ENCODE results near the gene CUL1.
"Not testable (repeated sequence)": the region's sequence is repeated elsewhere in the genome, so short reads cannot be mapped to it uniquely, and the experiment has no call there.

Gene CUL1

DNA sequence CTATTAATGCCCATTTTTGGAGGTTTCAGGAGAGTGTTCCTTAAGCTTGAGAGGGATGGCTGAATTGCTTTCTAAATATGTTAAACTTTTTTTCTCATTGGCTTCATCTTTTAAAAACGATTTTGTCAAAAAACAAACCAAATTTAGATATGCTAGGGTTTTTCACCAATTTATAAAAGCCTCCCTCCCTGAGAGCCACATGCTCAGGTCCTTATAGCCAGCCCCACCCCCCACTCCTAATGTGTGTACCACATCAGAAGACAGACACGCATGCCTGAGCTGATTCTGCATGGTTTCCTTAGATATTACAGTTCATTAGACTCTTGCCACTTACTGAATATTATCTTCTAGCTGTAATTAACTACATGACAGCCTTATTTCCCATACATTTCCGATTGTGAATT lies 2.0 kb downstream of the CUL1 start:
- peak; percentile 44 for DNase-seq (ENCODE audit: low read depth)
- H3K4me3 ChIP-seq (ENCODE audit: low read length): peak overlapping the region; percentile 74
- no peak for TF ChIP-seq CTCF (conservative IDR thresholded peaks at IDR 0.05; ENCODE audit: low read length)

GRCh38 chr7:148701414-148701813 lies 2.7 kb downstream of the CUL1 start:
- peak; percentile 27 for DNase-seq (ENCODE audit: low read depth)
- no peak for TF ChIP-seq CTCF (conservative IDR thresholded peaks at IDR 0.05; ENCODE audit: low read length)
- peak overlapping the region; percentile 74; the same call in 1 of the 2 replicates for H3K4me3 ChIP-seq (ENCODE audit: low read length)

- H3K4me3 ChIP-seq (ENCODE audit: low read length): no peak overlapping the region
These were observed 4.4 kb downstream of the CUL1 start for GRCh38 chr7:148702876-148703670.

DNA sequence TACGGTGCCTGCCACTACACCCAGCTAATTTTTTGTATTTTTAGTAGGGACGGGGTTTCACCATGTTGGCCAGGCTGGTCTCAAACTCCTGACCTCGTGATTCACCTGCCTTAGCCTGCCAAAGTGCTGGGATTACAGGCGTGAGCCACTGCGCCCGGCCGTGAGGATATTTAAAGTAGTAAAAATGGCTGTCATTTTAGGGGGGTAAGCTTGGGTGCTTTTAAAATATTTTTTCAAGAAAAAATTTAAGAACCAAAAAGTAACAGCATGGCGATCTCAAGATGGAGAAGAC lies 4.9 kb downstream of the CUL1 start:
- H3K4me3 ChIP-seq (ENCODE audit: low read length); DNase-seq (ENCODE audit: low read depth): not testable (repeated sequence)

More at GRCh38 chr7:148702876-148703670, 4.4 kb downstream of the CUL1 start:
- TF ChIP-seq CTCF (conservative IDR thresholded peaks at IDR 0.05; ENCODE audit: low read length): no peak
- DNase-seq (ENCODE audit: low read depth): no peak

DNA sequence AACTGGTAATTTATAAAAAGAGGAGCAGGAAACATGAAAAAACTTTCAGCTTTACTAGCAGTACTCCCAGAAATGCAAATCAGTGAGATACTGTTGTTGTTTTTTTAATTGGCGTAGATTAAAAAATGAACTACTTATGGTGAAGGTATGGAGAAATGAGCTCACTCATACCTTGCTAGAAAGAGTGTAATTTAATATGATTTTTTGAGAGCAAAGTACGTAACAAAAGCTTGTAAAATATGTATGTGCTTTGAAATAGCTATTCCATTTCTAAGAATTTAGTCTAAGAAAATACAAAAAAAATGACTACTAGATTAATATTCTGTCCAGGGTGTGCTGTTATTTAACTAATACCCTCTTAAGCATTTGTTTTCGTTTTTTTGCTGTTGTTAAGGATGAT lies 5.5 kb downstream of the CUL1 start:
- no peak overlapping the region for H3K4me3 ChIP-seq (ENCODE audit: low read length)
- no peak for TF ChIP-seq CTCF (conservative IDR thresholded peaks at IDR 0.05; ENCODE audit: low read length)
- no peak for DNase-seq (ENCODE audit: low read depth)

DNA sequence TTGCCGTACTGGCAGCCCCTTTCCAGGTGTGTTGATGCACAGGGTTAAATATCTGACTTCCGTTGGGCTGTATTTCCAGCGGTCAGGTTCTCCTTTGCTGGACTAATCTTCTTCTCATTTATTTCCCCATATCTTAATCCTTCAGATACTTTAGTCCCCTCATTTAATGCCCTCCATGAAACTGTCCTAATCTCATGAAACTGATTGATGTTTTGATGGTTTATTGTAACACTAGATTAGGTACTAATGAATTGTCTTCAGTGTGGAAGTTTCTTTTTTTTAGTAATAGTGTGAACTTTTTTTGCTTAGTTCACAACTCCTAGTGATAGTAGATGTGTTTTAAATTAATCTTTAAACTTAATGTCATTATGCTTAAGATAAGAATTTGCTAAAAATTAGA lies 6.3 kb downstream of the CUL1 start:
- no peak for TF ChIP-seq CTCF (conservative IDR thresholded peaks at IDR 0.05; ENCODE audit: low read length)
- no peak for DNase-seq (ENCODE audit: low read depth)
- H3K4me3 ChIP-seq (ENCODE audit: low read length): no peak overlapping the region

- TF ChIP-seq CTCF (conservative IDR thresholded peaks at IDR 0.05; ENCODE audit: low read length): no peak
- no peak overlapping the region for H3K4me3 ChIP-seq (ENCODE audit: low read length)
- no peak for DNase-seq (ENCODE audit: low read depth)
These were observed 7.7 kb downstream of the CUL1 start for GRCh38 chr7:148706368-148706767.
